OCI-LY7 (cell line): ENCODE data around the gene SRGAP1.

Experiments used
- EZH2phosphoT487 ChIP-seq: fragments of 200-600 bp; sonication (generic); IDR thresholded peaks from 2 replicates; pipeline ENCODE4 v1.6.1; 2018; ENCODE audit warnings: low read depth, borderline replicate concordance, mild to moderate bottlenecking, mixed run types, antibody characterized with exemption, low read length, moderate library complexity, mixed read lengths
- TF ChIP-seq, protein P1 (sequence below): fragments of 200-600 bp; sonication (generic); conservative IDR thresholded peaks from 2 replicates; pipeline ENCODE4 v1.5.1; 2014; ENCODE audit warnings: mild to moderate bottlenecking, antibody characterized with exemption, low read length, moderate library complexity, mixed read lengths

DNA sequence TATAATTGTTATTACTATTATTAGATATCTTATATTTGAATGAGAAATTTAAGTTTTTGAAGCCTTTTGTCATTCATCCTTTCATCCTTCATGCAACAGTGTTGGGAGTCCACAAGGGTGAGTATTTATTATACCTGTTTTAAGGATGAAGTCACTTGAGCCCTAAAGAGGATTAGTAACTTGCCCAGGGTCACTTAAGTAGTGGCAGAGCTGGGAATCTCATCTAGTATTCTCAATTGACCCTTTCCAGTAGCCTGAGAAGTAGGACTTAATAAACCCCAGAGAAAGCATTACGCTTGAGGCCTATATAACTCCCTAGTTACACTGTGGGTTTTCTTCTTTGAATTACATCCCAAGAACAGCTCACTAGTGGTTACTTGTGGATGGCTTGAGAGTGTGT, 119.8 kb downstream of the SRGAP1 start:
- TF ChIP-seq, protein P1, sequence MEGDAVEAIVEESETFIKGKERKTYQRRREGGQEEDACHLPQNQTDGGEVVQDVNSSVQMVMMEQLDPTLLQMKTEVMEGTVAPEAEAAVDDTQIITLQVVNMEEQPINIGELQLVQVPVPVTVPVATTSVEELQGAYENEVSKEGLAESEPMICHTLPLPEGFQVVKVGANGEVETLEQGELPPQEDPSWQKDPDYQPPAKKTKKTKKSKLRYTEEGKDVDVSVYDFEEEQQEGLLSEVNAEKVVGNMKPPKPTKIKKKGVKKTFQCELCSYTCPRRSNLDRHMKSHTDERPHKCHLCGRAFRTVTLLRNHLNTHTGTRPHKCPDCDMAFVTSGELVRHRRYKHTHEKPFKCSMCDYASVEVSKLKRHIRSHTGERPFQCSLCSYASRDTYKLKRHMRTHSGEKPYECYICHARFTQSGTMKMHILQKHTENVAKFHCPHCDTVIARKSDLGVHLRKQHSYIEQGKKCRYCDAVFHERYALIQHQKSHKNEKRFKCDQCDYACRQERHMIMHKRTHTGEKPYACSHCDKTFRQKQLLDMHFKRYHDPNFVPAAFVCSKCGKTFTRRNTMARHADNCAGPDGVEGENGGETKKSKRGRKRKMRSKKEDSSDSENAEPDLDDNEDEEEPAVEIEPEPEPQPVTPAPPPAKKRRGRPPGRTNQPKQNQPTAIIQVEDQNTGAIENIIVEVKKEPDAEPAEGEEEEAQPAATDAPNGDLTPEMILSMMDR: no peak
- TF ChIP-seq EZH2phosphoT487: no peak
